Choroid plexus epithelial cell (primary cell): ENCODE data around the gene PCDHGB5.
A peak's percentile ranks its signal among the peaks of the same experiment; 100 is the strongest.
"Not testable (repeated sequence)": the region's sequence is repeated elsewhere in the genome, so short reads cannot be mapped to it uniquely, and the experiment has no call there.

Source experiments
- DNase-seq: peaks from one replicate; pipeline ENCODE4 v3.0.0-alpha.2; 2010; ENCODE audit warnings: low read depth
- H3K4me3 ChIP-seq: 2 replicates; pipeline ENCODE4 v1.5.1; 2011; ENCODE audit warnings: low read depth, mild to moderate bottlenecking, control low read depth, low read length, moderate library complexity
- CTCF ChIP-seq: conservative IDR thresholded peaks from 2 replicates; pipeline ENCODE4 v1.5.1; 2011; ENCODE audit warnings: low read depth, mild to moderate bottlenecking, control low read depth, inconsistent platforms, low read length, moderate library complexity

PCDHGB5 gene

GRCh38 chr5:141430332-141431113, 32.8 kb downstream of the PCDHGB5 start, which contains the start of gene PCDHGA12:
TSS of gene PCDHGA12 (plus strand) at chr5:141430507. CDS start at chr5:141430760, 253 bp downstream.
- H3K4me3 ChIP-seq: peak within 1 kb of the TSS; percentile 43
- peak; percentile 66 for TF ChIP-seq CTCF
- peak; percentile 85 for DNase-seq

- peak; percentile 5 for DNase-seq
- no peak overlapping the region for H3K4me3 ChIP-seq
- no peak for TF ChIP-seq CTCF
Measured at GRCh38 chr5:141431286-141431685, 33.5 kb downstream of the PCDHGB5 start.

GRCh38 chr5:141432308-141432707, 34.6 kb downstream of the PCDHGB5 start:
- H3K4me3 ChIP-seq, DNase-seq: not testable (repeated sequence)

DNA sequence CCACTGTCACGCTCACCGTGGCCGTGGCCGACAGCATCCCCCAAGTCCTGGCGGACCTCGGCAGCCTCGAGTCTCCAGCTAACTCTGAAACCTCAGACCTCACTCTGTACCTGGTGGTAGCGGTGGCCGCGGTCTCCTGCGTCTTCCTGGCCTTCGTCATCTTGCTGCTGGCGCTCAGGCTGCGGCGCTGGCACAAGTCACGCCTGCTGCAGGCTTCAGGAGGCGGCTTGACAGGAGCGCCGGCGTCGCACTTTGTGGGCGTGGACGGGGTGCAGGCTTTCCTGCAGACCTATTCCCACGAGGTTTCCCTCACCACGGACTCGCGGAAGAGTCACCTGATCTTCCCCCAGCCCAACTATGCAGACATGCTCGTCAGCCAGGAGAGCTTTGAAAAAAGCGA, 35.0 kb downstream of the PCDHGB5 start:
- DNase-seq, H3K4me3 ChIP-seq: not testable (repeated sequence)

DNA sequence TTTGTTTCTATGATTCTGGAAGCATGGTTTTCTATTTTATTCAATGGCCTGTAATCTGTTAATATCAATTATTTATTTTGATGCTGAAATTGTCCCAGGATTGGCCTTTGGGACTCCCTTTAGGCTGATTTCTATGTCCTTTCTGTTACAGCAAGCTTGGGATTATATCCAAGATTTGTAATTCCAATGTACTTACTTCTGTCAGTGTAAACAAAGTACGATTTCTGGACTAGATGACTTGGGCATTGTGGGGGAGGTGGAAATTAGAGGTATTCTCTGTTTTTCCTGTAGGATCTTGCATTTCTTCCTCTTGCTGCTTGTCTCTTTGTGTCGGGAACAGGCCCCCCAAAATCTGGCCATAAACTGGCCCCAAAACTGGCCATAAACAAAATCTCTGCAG, 36.3 kb downstream of the PCDHGB5 start:
- no peak for TF ChIP-seq CTCF
- no peak overlapping the region for H3K4me3 ChIP-seq
- DNase-seq: no peak

DNA sequence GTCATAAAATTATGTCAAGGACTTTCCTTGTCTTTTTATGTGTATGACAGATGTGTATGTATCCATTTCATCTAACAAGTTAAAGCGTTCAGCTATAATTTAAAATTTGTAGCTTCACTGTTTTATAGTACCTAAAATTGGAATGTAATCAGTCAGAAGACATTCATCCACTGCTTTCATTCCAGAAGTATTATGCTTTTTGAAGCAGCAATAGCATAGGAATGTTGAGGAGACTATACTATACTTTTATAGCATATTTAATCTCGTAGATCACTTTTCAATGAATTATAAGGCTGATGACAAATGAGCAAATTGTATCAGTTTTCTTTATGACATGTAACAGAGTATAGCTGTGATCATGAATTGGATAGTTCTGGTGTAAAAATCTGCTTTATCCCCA, 39.5 kb downstream of the PCDHGB5 start:
- TF ChIP-seq CTCF: no peak
- no peak overlapping the region for H3K4me3 ChIP-seq
- no peak for DNase-seq

DNA sequence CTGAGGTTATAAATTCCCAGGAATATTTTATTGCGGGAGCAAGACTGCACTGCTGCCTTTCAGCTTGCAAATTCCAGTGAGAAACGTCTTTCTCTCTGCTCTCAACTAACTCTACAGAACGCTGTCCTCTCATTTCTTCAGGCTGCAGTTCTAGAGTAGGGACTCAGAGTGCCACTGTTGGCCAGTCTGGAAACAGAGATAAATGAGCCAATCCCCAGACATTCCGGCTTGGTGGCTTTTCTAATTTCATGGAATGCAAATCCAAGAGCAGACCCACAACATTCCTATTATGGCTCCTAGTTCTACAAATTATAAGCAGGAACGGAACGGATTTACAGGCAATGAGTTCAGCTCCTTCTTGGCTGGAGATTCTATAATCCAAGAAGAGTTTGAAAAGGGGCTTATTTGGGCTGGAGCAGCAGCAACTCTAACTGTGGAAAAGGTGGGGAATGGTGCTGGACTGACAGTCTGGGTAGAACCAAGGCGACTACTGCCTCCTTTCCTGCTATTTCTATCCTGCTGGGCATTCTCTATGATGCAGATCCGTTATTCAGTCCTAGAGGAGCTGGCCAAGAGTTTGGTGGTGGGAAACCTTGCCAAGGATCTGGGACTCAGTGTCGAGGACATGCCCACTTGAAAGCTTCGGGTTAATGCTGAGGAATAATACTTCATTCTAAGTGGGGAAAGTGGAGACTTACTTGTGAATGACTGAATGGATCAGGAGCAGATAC, 41.8 kb downstream of the PCDHGB5 start:
- no peak overlapping the region for H3K4me3 ChIP-seq
- DNase-seq: no peak
- TF ChIP-seq CTCF: no peak

GRCh38 chr5:141440341-141440740, 42.6 kb downstream of the PCDHGB5 start:
- H3K4me3 ChIP-seq: no peak overlapping the region
- no peak for TF ChIP-seq CTCF
- no peak for DNase-seq
